Keratinocyte (primary cell): ENCODE results near the gene ACYP2. TPM values are rescaled to one million over a fixed set of nuclear protein-coding genes. Genes with fewer than 3 reads are reported as not detected.
A peak's percentile ranks its signal among the peaks of the same experiment; 100 is the strongest.

Experiments
- DNase-seq: peaks from one replicate; pipeline ENCODE4 v3.0.0-alpha.2; 2011; ENCODE audit warnings: low read depth, missing footprints, low spot score
- FAIRE-seq: peaks from 2 replicates; lab custom pipeline; 2011; peaks lifted over from hg19 to GRCh38; lab: Jason Lieb, UNC
- H2AFZ ChIP-seq: 2 replicates; pipeline ENCODE4 v1.6.0; 2012; ENCODE audit warnings: low read length, control low read depth, inconsistent platforms; ENCODE audit not compliant: control insufficient read depth
- H3K27ac ChIP-seq: 2 replicates; pipeline ENCODE4 v1.5.1; 2011; ENCODE audit warnings: low read length; ENCODE audit not compliant: control insufficient read depth, insufficient read depth
- H3K27me3 ChIP-seq: 3 replicates; pipeline ENCODE4 v1.6.0; 2011; ENCODE audit warnings: low read length; ENCODE audit not compliant: control insufficient read depth, insufficient read depth; ENCODE audit errors: extremely low read depth
- H3K36me3 ChIP-seq, 2 experiments: 2 replicates in 1 of 2; 3 replicates in 1 of 2; pipeline ENCODE4 v1.5.1; 2011; ENCODE audit warnings: low read length in 2 of 2, mild to moderate bottlenecking in 1 of 2; ENCODE audit not compliant: control insufficient read depth in 2 of 2, insufficient read depth in 2 of 2; ENCODE audit errors: extremely low read depth in 1 of 2
- H3K4me1 ChIP-seq: 3 replicates; pipeline ENCODE4 v1.5.1; 2011; ENCODE audit warnings: low read length; ENCODE audit not compliant: control insufficient read depth, insufficient read depth; ENCODE audit errors: extremely low read depth
- H3K4me2 ChIP-seq: 3 replicates; pipeline ENCODE4 v1.6.0; 2011; ENCODE audit warnings: low read depth, low read length; ENCODE audit not compliant: control insufficient read depth, insufficient read depth; ENCODE audit errors: extremely low read depth
- H3K4me3 ChIP-seq, 3 experiments: fragments of 200-600 bp in 1 of 3; sonication (generic) in 1 of 3; 2 replicates in 2 of 3; 3 replicates in 1 of 3; pipeline ENCODE4 v1.5.1; 2011 to 2016; ENCODE audit warnings: low read length in 3 of 3, mild to moderate bottlenecking in 3 of 3, control low read depth in 2 of 3, inconsistent platforms in 1 of 3, low read depth in 1 of 3, mixed read lengths in 1 of 3, mixed run types in 1 of 3, moderate library complexity in 1 of 3; ENCODE audit not compliant: control insufficient read depth in 2 of 3, insufficient read depth in 2 of 3; ENCODE audit errors: extremely low read depth in 1 of 3
- H3K79me2 ChIP-seq: 2 replicates; pipeline ENCODE4 v1.6.0; 2012; ENCODE audit warnings: low read length; ENCODE audit not compliant: control insufficient read depth, insufficient read depth
- H3K9ac ChIP-seq: 3 replicates; pipeline ENCODE4 v1.6.0; 2011; ENCODE audit warnings: low read length; ENCODE audit not compliant: control insufficient read depth, insufficient read depth; ENCODE audit errors: extremely low read depth
- H3K9me1 ChIP-seq: 3 replicates; pipeline ENCODE4 v1.6.0; 2011; ENCODE audit warnings: low read length; ENCODE audit not compliant: control insufficient read depth, insufficient read depth; ENCODE audit errors: extremely low read depth
- H3K9me3 ChIP-seq: 2 replicates; pipeline ENCODE4 v1.5.1; 2012; ENCODE audit warnings: low read depth, low read length; ENCODE audit not compliant: control insufficient read depth
- H4K20me1 ChIP-seq: 3 replicates; pipeline ENCODE4 v1.6.0; 2011; ENCODE audit warnings: low read length; ENCODE audit not compliant: control insufficient read depth, insufficient read depth; ENCODE audit errors: extremely low read depth
- CTCF ChIP-seq, 3 experiments: IDR thresholded peaks in 1 of 3; conservative IDR thresholded peaks in 1 of 3; optimal IDR thresholded peaks in 1 of 3; 2 replicates in 2 of 3; 3 replicates in 1 of 3; pipeline versions ENCODE3 to v1.5.1; 2011; ENCODE audit warnings: low read length in 3 of 3, mild to moderate bottlenecking in 3 of 3, moderate library complexity in 2 of 3, control low read depth in 1 of 3, inconsistent platforms in 1 of 3; ENCODE audit not compliant: insufficient read depth in 2 of 3; ENCODE audit errors: extremely low read depth in 1 of 3
- EZH2 ChIP-seq: IDR thresholded peaks from one replicate; pipeline ENCODE4 v1.6.1; 2012; ENCODE audit warnings: inconsistent platforms, mild to moderate bottlenecking, low read length, moderate library complexity
- dilution Hi-C: fragments of 300-500 bp; cut with MboI; formaldehyde crosslinking; loops from one replicate; pipeline ENCODE4 v1.7.0; 2020; ENCODE audit warnings: low sequenced_read_pairs; ENCODE audit not compliant: extremely low pct_ligation_motif_present
- polyA plus RNA-seq, 5 experiments: library from polyadenylated mRNA; depleted of rRNA in 3 of 5; stranded (reverse) in 3 of 5; stranded (forward) in 1 of 5; unstranded in 1 of 5; fragments of >200 nt; gene quantifications; 1 replicate in 1 of 5; 2 replicates in 3 of 5; 3 replicates in 1 of 5; pipeline versions ENCODE4 v1.2.1 to v1.2.3, GENCODE V29; 2011 to 2012; ENCODE audit warnings: missing spikeins in 2 of 5, low read depth in 1 of 5, low replicate concordance in 1 of 5

ACYP2 gene
- polyA plus RNA-seq, 1 donor (not counting 4 experiments of a cell fraction or from before 2014, with no cell fraction given): 8.7 TPM

DNA sequence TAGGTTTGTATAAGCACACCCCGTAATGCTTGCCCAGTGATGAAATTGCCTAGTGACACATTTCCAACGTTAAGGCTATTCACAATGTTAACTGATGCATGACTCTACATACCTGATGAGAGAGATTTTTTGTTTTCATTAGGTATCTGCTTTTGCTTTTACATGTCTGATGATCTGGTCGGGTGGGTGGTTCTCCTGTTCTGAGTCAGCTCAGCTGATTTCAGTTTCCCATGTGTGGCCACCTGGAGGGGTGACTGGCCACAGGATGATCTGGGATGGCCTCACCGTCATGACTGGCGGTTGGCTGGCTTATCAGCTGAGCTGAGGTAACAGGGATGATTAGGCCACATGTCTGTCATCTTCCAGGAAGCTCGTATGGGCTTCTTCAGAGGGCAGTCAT, 33.8 kb upstream of the ACYP2 start:
- no peak overlapping the region for H2AFZ ChIP-seq
- no peaks in the 10 kb centered on the region for H3K79me2 ChIP-seq
- FAIRE-seq: peak; percentile 56
- dilution Hi-C loops: no loop called here
- no peaks in the 10 kb centered on the region for H4K20me1 ChIP-seq
- H3K27ac ChIP-seq: peak overlapping the region; percentile 49
- H3K27me3 ChIP-seq: no peaks in the 10 kb centered on the region
- no peak overlapping the region for H3K4me3 ChIP-seq
- no peak for TF ChIP-seq EZH2
- TF ChIP-seq CTCF (optimal IDR thresholded peaks at IDR 0.05 in 1 of 3, IDR thresholded peaks at IDR 0.05 in 1 of 3, conservative IDR thresholded peaks at IDR 0.05 in 1 of 3; ENCODE audit: extremely low read depth in 1 of 3, insufficient read depth in 2 of 3, low read length in 3 of 3): no peak
- no peak overlapping the region for H3K9ac ChIP-seq
- H3K9me1 ChIP-seq: no peaks in the 10 kb centered on the region
- DNase-seq: peak; percentile 92
- peaks cover 4% of the 10 kb centered on the region for H3K4me1 ChIP-seq
- H3K4me2 ChIP-seq: no peak overlapping the region
- no peaks in the 10 kb centered on the region for H3K9me3 ChIP-seq
- peaks cover 0 to 1% of the 10 kb centered on the region in 2 experiments for H3K36me3 ChIP-seq

- dilution Hi-C loops: no loop called here
- H3K36me3 ChIP-seq: peaks cover 0 to 1% of the 10 kb centered on the region in 2 experiments
- no peak overlapping the region for H3K4me2 ChIP-seq
- H3K4me3 ChIP-seq: no peak overlapping the region
- TF ChIP-seq CTCF (optimal IDR thresholded peaks at IDR 0.05 in 1 of 3, IDR thresholded peaks at IDR 0.05 in 1 of 3, conservative IDR thresholded peaks at IDR 0.05 in 1 of 3; ENCODE audit: extremely low read depth in 1 of 3, insufficient read depth in 2 of 3, low read length in 3 of 3): no peak
- no peak for TF ChIP-seq EZH2
- no peaks in the 10 kb centered on the region for H4K20me1 ChIP-seq
- H2AFZ ChIP-seq: no peak overlapping the region
- no peak for FAIRE-seq
- H3K9ac ChIP-seq: no peak overlapping the region
- H3K79me2 ChIP-seq: no peaks in the 10 kb centered on the region
- peaks cover 6% of the 10 kb centered on the region for H3K4me1 ChIP-seq
- no peaks in the 10 kb centered on the region for H3K9me3 ChIP-seq
- no peak for DNase-seq
- H3K9me1 ChIP-seq: no peaks in the 10 kb centered on the region
- no peak overlapping the region for H3K27ac ChIP-seq
- H3K27me3 ChIP-seq: no peaks in the 10 kb centered on the region
Measured at GRCh38 chr2:54083021-54083420, 32.4 kb upstream of the ACYP2 start.
